ENCODE measurements around the gene THEMIS.

- TF ChIP-seq POLR2A (IDR thresholded peaks at IDR 0.05) (no peak), CTCF (IDR thresholded peaks at IDR 0.05) (no peak)
Observed at GRCh38 chr6:127813699-127814027, 87.2 kb downstream of the THEMIS start.

Data from esophagus squamous epithelium (tissue), 4 donors.